Suprapubic skin (tissue), 4 donors: ENCODE measurements around the gene MYZAP. TPM values are rescaled to one million over a fixed set of nuclear protein-coding genes. Genes with fewer than 3 reads are reported as not detected.

ENCODE experiments used
- DNase-seq, 2 donors: peaks; one replicate each; pipeline ENCODE4 v3.0.0-alpha.2; 2019; ENCODE audit warnings: low spot score in 2 of 2
- H3K27ac ChIP-seq: fragments of 200-600 bp; sonication (generic); one replicate; pipeline ENCODE4 v1.5.1; 2019
- H3K27me3 ChIP-seq: fragments of 200-600 bp; sonication (generic); one replicate; pipeline ENCODE4 v1.5.1; 2019
- H3K36me3 ChIP-seq: fragments of 200-600 bp; sonication (generic); one replicate; pipeline ENCODE4 v1.5.1; 2019
- H3K4me1 ChIP-seq: fragments of 200-600 bp; sonication (generic); one replicate; pipeline ENCODE4 v1.5.1; 2019
- H3K4me3 ChIP-seq: fragments of 200-600 bp; sonication (generic); one replicate; pipeline ENCODE4 v1.5.1; 2019; ENCODE audit warnings: mild to moderate bottlenecking
- H3K9me3 ChIP-seq: fragments of 200-600 bp; sonication (generic); one replicate; pipeline ENCODE4 v1.5.1; 2019
- EP300 ChIP-seq: sonication (generic); formaldehyde crosslinking; IDR thresholded peaks from one replicate; pipeline ENCODE4 v1.6.1; 2017; ENCODE audit warnings: antibody characterized with exemption
- POLR2A ChIP-seq, 2 donors: fragments of 450-650 bp; IDR thresholded peaks; one replicate each; pipeline ENCODE4 v1.6.1; 2017; ENCODE audit warnings: antibody characterized with exemption in 2 of 2, mild to moderate bottlenecking in 2 of 2, moderate library complexity in 2 of 2
- POLR2AphosphoS5 ChIP-seq, 3 donors: sonication (generic); formaldehyde crosslinking; IDR thresholded peaks; one replicate each; pipeline ENCODE4 v1.6.1; 2017; ENCODE audit warnings: antibody characterized with exemption in 3 of 3
- WGBS: methylation state at CpG from one replicate; pipeline ENCODE4 v1.1.5; 2018; 5-methylcytosine and 5-hydroxymethylcytosine counted together
- total RNA-seq, 4 donors: library from RNA; depleted of rRNA; stranded (reverse); fragments of >200 nt; gene quantifications; one replicate each; pipeline ENCODE4 v1.1.0, GENCODE V29; 2016
- TF ChIP-seq, protein P1 (sequence below), 2 donors: fragments of 200-600 bp in 1 of 2; fragments of 450-650 bp in 1 of 2; sonication (generic) in 1 of 2; IDR thresholded peaks; one replicate each; pipeline ENCODE4 v1.5.1; 2016 to 2019; ENCODE audit warnings: antibody characterized with exemption in 2 of 2, mild to moderate bottlenecking in 1 of 2, moderate library complexity in 1 of 2

Gene MYZAP
- total RNA-seq, 4 donors from 2014 or later = 8.6 to 14.9 (median 11.6) TPM

DNA sequence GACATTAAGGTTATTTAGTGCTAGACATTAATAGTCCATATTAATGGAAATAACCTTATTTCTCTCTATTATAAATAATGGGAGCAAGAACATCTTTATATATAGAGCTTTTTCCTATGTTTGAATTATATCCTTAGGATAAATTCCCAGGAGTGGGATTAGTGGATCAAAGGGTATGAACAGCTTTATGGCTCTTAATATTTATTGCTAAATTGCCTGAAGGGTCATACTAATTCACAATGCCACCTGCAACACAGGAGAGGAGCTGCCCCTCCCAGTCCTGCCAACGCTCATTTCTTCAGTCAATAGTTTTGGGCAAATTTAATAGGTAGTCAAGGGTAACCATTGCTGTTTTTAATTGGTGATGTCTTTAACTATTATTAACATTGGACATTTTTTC, 65.9 kb downstream of the MYZAP start:
- no peaks in the 10 kb centered on the region for H3K36me3 ChIP-seq
- no peak overlapping the region for H3K4me3 ChIP-seq
- no peaks in the 10 kb centered on the region for H3K9me3 ChIP-seq
- H3K27ac ChIP-seq = no peak overlapping the region
- no peak for DNase-seq
- H3K4me1 ChIP-seq = no peaks in the 10 kb centered on the region
- H3K27me3 ChIP-seq = no peaks in the 10 kb centered on the region
- no peak for TF ChIP-seq POLR2A (IDR thresholded peaks at IDR 0.05)
- TF ChIP-seq, protein P1, sequence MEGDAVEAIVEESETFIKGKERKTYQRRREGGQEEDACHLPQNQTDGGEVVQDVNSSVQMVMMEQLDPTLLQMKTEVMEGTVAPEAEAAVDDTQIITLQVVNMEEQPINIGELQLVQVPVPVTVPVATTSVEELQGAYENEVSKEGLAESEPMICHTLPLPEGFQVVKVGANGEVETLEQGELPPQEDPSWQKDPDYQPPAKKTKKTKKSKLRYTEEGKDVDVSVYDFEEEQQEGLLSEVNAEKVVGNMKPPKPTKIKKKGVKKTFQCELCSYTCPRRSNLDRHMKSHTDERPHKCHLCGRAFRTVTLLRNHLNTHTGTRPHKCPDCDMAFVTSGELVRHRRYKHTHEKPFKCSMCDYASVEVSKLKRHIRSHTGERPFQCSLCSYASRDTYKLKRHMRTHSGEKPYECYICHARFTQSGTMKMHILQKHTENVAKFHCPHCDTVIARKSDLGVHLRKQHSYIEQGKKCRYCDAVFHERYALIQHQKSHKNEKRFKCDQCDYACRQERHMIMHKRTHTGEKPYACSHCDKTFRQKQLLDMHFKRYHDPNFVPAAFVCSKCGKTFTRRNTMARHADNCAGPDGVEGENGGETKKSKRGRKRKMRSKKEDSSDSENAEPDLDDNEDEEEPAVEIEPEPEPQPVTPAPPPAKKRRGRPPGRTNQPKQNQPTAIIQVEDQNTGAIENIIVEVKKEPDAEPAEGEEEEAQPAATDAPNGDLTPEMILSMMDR (IDR thresholded peaks at IDR 0.05) = no peak
- no peak for TF ChIP-seq EP300
- TF ChIP-seq POLR2AphosphoS5 (IDR thresholded peaks at IDR 0.05) = no peak
- 73% methylated on average over 1 of the region's 1 CpG for WGBS

DNA sequence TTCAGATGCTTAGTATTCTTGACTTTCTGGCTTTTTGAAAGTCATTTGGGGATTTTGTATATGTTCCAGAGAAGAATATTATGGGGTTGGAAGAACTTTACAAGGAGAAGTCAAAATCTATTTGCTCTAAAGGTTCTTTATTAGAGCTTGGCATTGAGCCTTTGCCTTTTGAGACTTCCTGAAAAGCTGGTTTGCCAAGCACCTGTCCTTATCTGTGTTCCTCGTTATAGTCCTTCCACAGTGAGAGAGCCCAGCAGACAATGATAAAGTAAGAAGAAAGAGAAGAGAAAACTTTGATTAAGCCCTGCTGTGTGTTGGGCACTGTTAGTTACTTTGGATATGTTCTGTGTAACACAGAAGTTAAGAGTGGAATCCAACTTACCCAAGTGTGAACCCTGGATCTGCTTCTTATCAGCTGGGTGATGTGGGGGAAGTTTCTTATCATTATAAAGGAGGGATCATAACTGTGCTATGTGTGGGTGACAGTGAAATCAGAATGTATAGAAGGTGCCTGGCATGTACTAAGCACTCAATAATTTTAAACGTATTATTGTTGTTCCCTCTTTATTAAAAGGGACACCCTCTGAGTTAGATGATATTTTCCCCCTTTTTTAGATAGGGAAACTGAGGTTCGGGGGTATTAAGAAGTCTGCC, 70.5 kb downstream of the MYZAP start:
- H3K4me1 ChIP-seq = no peaks in the 10 kb centered on the region
- no peak overlapping the region for H3K4me3 ChIP-seq
- no peaks in the 10 kb centered on the region for H3K9me3 ChIP-seq
- no peak for DNase-seq
- H3K27me3 ChIP-seq = no peaks in the 10 kb centered on the region
- H3K36me3 ChIP-seq = no peaks in the 10 kb centered on the region
- WGBS = 68% methylated on average over 3 of the region's 3 CpGs
- no peak for TF ChIP-seq POLR2AphosphoS5 (IDR thresholded peaks at IDR 0.05)
- TF ChIP-seq, protein P1 (IDR thresholded peaks at IDR 0.05) = no peak
- TF ChIP-seq POLR2A (IDR thresholded peaks at IDR 0.05) = no peak
- H3K27ac ChIP-seq = no peak overlapping the region

DNA sequence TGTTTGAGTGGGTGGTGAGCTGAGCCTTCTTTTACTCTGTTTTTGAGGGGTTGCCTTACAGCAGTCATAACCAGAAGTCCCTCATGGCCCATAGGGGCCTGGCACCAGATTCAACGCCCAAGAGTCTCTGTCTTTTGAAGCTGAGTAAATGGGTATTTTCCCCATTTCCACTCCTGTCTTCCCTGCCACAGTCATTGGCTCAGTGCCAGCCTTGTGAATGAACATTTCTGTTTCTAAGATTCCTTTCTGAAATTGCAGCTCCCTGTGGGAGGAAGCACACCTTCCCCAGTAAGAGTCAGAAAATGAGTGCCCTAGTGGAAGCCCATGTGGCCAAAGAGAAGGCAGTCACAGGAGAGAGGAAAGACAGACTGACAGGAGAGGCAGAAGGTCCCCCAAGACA, 71.1 kb downstream of the MYZAP start:
- no peak for TF ChIP-seq POLR2A (IDR thresholded peaks at IDR 0.05)
- TF ChIP-seq EP300 = no peak
- TF ChIP-seq POLR2AphosphoS5 (IDR thresholded peaks at IDR 0.05) = no peak
- TF ChIP-seq, protein P1 (IDR thresholded peaks at IDR 0.05) = no peak
- DNase-seq = no peak
- no peaks in the 10 kb centered on the region for H3K9me3 ChIP-seq
- H3K27ac ChIP-seq = no peak overlapping the region
- H3K4me3 ChIP-seq = no peak overlapping the region
- H3K4me1 ChIP-seq = no peaks in the 10 kb centered on the region
- H3K36me3 ChIP-seq = no peaks in the 10 kb centered on the region
- WGBS = 70% methylated on average over 1 of the region's 1 CpG
- H3K27me3 ChIP-seq = no peaks in the 10 kb centered on the region

DNA sequence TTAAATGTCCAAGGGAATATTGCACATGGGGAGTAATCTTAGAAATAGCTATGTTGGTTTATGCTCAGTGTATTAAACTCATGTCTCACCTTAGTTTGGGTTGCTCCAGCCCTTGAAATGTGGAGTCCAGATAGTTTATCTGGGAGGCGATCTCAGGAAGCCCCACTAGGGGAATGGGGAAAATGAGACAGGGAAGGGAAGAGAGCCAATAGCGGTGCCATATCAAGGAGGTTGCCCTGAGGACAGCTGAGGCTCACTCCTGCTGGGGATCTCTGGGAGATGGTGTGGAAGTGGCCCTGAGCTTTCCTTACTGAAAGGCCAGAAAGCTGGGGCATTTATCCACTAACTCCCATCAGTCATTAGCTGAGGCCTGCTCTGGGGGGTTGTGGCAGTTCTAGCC, 71.6 kb downstream of the MYZAP start:
- no peak overlapping the region for H3K27ac ChIP-seq
- no peak overlapping the region for H3K4me3 ChIP-seq
- no peaks in the 10 kb centered on the region for H3K9me3 ChIP-seq
- H3K27me3 ChIP-seq = no peaks in the 10 kb centered on the region
- no peak for DNase-seq
- H3K36me3 ChIP-seq = no peaks in the 10 kb centered on the region
- H3K4me1 ChIP-seq = no peaks in the 10 kb centered on the region
- TF ChIP-seq EP300 (no peak), POLR2AphosphoS5 (IDR thresholded peaks at IDR 0.05) (no peak), POLR2A (IDR thresholded peaks at IDR 0.05) (no peak)
- TF ChIP-seq, protein P1 (IDR thresholded peaks at IDR 0.05) = no peak
- WGBS = 93% methylated on average over 2 of the region's 2 CpGs

DNA sequence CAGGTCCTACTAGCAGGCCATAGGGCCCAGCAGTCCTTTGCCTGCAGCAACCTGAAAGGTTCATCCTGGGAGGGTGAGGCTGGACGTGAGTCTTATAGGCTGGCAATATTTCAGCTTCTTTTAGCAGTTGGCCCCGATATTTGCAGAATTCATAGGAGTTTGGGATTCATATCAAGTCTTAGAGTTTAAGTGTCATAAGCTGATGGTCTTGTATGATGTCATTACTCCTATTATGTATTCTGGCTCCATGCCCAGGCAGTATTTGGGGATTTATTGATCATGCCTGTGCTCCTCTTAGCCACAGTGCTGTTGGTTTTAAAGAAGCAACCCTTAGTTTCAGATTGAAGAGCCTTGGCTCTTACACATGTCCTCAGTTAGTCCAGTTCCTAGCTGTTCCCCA, 73.5 kb downstream of the MYZAP start:
- Histone ChIP-seq H3K9me3 (no peaks in the 10 kb centered on the region), H3K27me3 (no peaks in the 10 kb centered on the region), H3K27ac (no peak overlapping the region), H3K4me3 (no peak overlapping the region), H3K36me3 (no peaks in the 10 kb centered on the region), H3K4me1 (no peaks in the 10 kb centered on the region)
- 77% methylated on average over 2 of the region's 2 CpGs for WGBS
- TF ChIP-seq, protein P1 (IDR thresholded peaks at IDR 0.05) = no peak
- TF ChIP-seq POLR2AphosphoS5 (IDR thresholded peaks at IDR 0.05) (no peak), EP300 (no peak), POLR2A (IDR thresholded peaks at IDR 0.05) (no peak)
- DNase-seq = no peak
